ENCODE results near the gene SETD5. TPM values are rescaled to one million over a fixed set of nuclear protein-coding genes. Genes with fewer than 3 reads are reported as not detected.

Gene SETD5
- total and polyA plus RNA-seq, 8 donors: 11.2 to 431 (median 105) TPM

DNA sequence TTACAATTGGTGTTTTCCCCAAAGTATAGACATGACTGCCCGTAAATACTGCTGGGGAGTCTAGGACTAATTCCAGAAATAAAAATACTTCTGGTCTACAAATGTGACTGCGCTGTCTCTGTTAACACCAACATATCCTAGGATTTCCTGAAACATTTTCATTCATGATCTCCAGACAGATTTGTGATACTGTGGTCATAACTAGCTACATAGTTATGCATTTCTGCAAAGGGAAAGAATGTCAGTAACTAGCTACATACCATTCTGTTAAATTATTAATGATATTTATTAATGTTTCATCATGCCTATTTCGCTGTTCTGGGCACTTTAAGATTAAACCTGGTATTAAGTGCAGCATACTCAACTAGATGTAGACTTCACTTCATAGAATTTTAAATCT lies 33.3 kb downstream of the SETD5 start:
- H3K4me1 ChIP-seq: peaks cover 0 to 15% (median 9%) of the 10 kb centered on the region in 4 donors
- WGBS, 5 donors: 89 to 98% (median 95%) methylated on average over 3 of the region's 3 CpGs
- no peak overlapping the region for H3K4me3 ChIP-seq
- TF ChIP-seq EP300 (IDR thresholded peaks at IDR 0.05): no peak
- no peak overlapping the region for H3K27ac ChIP-seq
- H3K9me3 ChIP-seq: no peaks in the 10 kb centered on the region
- DNase-seq: no peak
- no peaks in the 10 kb centered on the region for H3K27me3 ChIP-seq
- H3K36me3 ChIP-seq: peaks cover 53 to 100% (median 96%) of the 10 kb centered on the region in 4 donors
- intact Hi-C loops (cut with DNase I; ENCODE audit: low total_unique reads): no loop called here

DNA sequence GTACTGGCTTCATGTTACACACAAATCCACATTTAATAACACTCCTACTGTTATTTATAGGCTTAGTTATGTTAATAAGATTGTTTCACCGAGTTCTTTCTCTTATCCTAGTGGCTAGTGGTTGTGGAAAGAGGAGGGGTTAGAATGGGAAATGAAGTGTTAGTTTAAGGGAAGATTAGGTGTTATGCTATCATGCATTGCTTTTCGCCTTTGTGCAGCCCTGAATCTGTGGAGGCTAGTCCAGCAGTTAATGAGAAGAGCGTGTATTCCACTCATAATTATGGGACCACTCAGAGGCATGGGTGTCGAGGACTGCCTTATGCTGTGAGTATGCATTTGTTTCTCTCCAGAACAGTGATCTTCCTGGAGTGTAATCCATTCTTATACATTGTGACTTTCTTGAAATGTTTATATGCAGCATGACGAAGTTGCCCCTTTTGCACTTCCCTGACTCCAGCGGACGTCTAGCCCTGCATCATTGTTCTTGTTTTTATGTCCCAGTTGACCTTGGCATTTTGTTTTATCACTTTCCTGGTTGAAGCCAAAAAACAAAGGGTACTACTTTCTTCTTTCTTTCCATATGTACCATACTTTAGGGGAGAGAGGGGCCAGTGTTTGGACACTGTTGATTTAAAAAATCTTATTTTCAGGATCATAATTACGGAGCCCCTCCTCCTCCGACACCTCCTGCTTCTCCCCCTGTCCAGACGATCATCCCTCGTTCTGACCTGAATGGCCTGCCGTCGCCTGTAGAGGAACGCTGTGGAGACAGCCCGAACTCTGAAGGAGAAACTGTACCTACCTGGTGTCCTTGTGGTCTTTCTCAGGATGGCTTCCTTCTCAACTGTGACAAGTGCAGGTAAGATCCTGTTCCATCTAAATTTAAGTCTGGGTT lies 36.5 kb downstream of the SETD5 start:
- no peak for DNase-seq
- Histone ChIP-seq H3K27ac (no peak overlapping the region), H3K4me3 (no peak overlapping the region), H3K4me1 (peaks cover 0 to 2% (median under 1%) of the 10 kb centered on the region in 4 donors), H3K27me3 (no peaks in the 10 kb centered on the region), H3K9me3 (no peaks in the 10 kb centered on the region), H3K36me3 (peaks cover 69 to 100% (median 100%) of the 10 kb centered on the region in 4 donors)
- WGBS, 5 donors: 84 to 88% (median 85%) methylated on average over 15 of the region's 15 CpGs
- TF ChIP-seq POLR2AphosphoS5 (IDR thresholded peaks at IDR 0.05) (no peak), POLR2A (IDR thresholded peaks at IDR 0.05) (no peak), EP300 (IDR thresholded peaks at IDR 0.05) (no peak)
- TF ChIP-seq, protein P1, sequence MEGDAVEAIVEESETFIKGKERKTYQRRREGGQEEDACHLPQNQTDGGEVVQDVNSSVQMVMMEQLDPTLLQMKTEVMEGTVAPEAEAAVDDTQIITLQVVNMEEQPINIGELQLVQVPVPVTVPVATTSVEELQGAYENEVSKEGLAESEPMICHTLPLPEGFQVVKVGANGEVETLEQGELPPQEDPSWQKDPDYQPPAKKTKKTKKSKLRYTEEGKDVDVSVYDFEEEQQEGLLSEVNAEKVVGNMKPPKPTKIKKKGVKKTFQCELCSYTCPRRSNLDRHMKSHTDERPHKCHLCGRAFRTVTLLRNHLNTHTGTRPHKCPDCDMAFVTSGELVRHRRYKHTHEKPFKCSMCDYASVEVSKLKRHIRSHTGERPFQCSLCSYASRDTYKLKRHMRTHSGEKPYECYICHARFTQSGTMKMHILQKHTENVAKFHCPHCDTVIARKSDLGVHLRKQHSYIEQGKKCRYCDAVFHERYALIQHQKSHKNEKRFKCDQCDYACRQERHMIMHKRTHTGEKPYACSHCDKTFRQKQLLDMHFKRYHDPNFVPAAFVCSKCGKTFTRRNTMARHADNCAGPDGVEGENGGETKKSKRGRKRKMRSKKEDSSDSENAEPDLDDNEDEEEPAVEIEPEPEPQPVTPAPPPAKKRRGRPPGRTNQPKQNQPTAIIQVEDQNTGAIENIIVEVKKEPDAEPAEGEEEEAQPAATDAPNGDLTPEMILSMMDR (IDR thresholded peaks at IDR 0.05): no peak
- intact Hi-C loops (cut with DNase I; ENCODE audit: low total_unique reads): no loop called here

DNA sequence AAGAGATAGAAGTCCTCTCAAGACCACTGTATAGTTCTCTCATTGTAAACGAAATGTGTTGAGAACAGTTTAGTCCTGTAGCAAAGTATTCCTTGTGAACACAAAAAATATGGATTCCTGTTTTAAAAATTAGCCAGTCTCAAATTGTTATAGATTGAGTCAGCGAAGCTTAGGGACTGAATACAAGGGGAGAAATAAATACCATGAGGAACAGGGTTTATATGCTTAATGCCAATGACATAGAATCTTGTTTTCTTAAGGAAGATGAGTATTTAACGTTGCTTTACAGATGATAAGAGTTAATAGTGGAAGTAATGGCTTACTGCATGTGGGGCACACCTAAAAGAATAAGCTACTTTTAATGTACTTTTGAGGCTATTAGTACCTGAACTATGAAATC lies 37.9 kb downstream of the SETD5 start:
- Histone ChIP-seq H3K27ac (no peak overlapping the region), H3K9me3 (no peaks in the 10 kb centered on the region), H3K36me3 (peaks cover 57 to 100% (median 100%) of the 10 kb centered on the region in 4 donors), H3K4me1 (peaks cover 0 to 16% (median 0%) of the 10 kb centered on the region in 4 donors), H3K27me3 (no peaks in the 10 kb centered on the region), H3K4me3 (no peak overlapping the region)
- intact Hi-C loops (cut with DNase I; ENCODE audit: low total_unique reads): no loop called here
- no peak for DNase-seq
- WGBS, 5 donors: 81 to 89% (median 88%) methylated on average over 3 of the region's 3 CpGs
- TF ChIP-seq, protein P1 (IDR thresholded peaks at IDR 0.05): no peak
- TF ChIP-seq EP300 (IDR thresholded peaks at IDR 0.05): no peak
- no peak for TF ChIP-seq POLR2AphosphoS5 (IDR thresholded peaks at IDR 0.05)
- TF ChIP-seq POLR2A (IDR thresholded peaks at IDR 0.05): no peak

DNA sequence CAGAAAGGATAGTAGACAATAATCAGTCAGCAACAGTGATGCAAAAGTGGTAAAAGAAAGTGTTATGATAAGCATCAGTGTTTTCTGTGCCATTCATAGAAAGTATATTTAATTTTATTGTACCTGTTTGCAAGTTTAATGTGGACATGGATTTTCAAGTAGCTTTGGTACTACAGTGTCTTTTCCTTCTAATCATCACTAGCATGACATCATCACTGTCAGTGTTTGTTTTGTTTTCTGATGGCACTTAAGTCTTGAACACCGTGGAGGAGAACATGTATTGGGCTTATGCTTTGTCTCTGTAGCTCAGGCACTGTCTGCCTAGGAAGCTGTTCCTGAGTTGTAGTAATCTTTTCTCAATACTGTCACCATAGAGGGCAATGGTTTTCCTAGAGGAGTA lies 41.9 kb downstream of the SETD5 start:
- Histone ChIP-seq H3K4me3 (no peak overlapping the region), H3K27ac (no peak overlapping the region), H3K4me1 (peaks cover 0 to 18% (median 0%) of the 10 kb centered on the region in 4 donors), H3K9me3 (no peaks in the 10 kb centered on the region), H3K36me3 (peaks cover 75 to 100% (median 100%) of the 10 kb centered on the region in 4 donors), H3K27me3 (no peaks in the 10 kb centered on the region)
- TF ChIP-seq, protein P1 (IDR thresholded peaks at IDR 0.05): no peak
- TF ChIP-seq POLR2AphosphoS5 (IDR thresholded peaks at IDR 0.05) (no peak), EP300 (IDR thresholded peaks at IDR 0.05) (no peak), POLR2A (IDR thresholded peaks at IDR 0.05) (no peak)
- 22 to 38% (median 24%) methylated on average over 1 of the region's 1 CpG for WGBS, 5 donors
- DNase-seq: no peak
- intact Hi-C loops (cut with DNase I; ENCODE audit: low total_unique reads): no loop called here

All from stomach (tissue), 9 donors.